ENCODE measurements around the gene C12orf57. TPM values are rescaled to one million over a fixed set of nuclear protein-coding genes. Genes with fewer than 3 reads are reported as not detected.

Gene C12orf57
- total and polyA plus RNA-seq, 2 donors from 2014 or later, result 175 to 336 TPM

- DNase-seq (no peak), FAIRE-seq (no peak)
- Histone ChIP-seq H3K36me3 (ENCODE audit: control insufficient read depth in 2 of 3, insufficient read depth in 3 of 3, low read length in 3 of 3) (peaks cover 7 to 42% (median 27%) of the 10 kb centered on the region in 3 donors), H3K4me1 (ENCODE audit: control insufficient read depth in 2 of 3, insufficient read depth in 2 of 3, low read depth in 1 of 3, low read length in 3 of 3) (peaks cover 4 to 32% (median 13%) of the 10 kb centered on the region in 3 donors), H3K9ac (ENCODE audit: low read length in 3 of 3) (peak overlapping the region in 1 of 3 donors; percentile 77), H3K9me3 (ENCODE audit: control insufficient read depth in 2 of 3, insufficient read depth in 1 of 3, low read length in 3 of 3) (no peaks in the 10 kb centered on the region), H3K27me3 (ENCODE audit: control insufficient read depth, insufficient read depth, low read length) (no peaks in the 10 kb centered on the region), H3K27ac (ENCODE audit: low read depth in 2 of 2, low read length in 2 of 2) (peak overlapping the region; percentile 58 to 82), H3K4me3 (ENCODE audit: low read length in 3 of 3) (peak overlapping the region in 1 of 3 donors; percentile 46)
- no peak for TF ChIP-seq CTCF (IDR thresholded peaks at IDR 0.05; ENCODE audit: borderline replicate concordance, extremely low read depth, insufficient read depth)
- intact Hi-C loops (cut with DNase I), result no loop called here
Observed at GRCh38 chr12:6964605-6965025, 20.8 kb downstream of the C12orf57 start.

- peak overlapping the region; percentile 58 to 82 for H3K27ac ChIP-seq (ENCODE audit: low read depth in 2 of 2, low read length in 2 of 2)
- H3K27me3 ChIP-seq (ENCODE audit: control insufficient read depth, insufficient read depth, low read length), result no peaks in the 10 kb centered on the region
- FAIRE-seq (no peak), DNase-seq (peak; percentile 88 to 94 (median 90))
- peaks cover 4 to 30% (median 13%) of the 10 kb centered on the region in 3 donors for H3K4me1 ChIP-seq (ENCODE audit: control insufficient read depth in 2 of 3, insufficient read depth in 2 of 3, low read depth in 1 of 3, low read length in 3 of 3)
- peak; percentile 94 for TF ChIP-seq CTCF (IDR thresholded peaks at IDR 0.05; ENCODE audit: borderline replicate concordance, extremely low read depth, insufficient read depth)
- H3K36me3 ChIP-seq (ENCODE audit: control insufficient read depth in 2 of 3, insufficient read depth in 3 of 3, low read length in 3 of 3), result peaks cover 7 to 42% (median 27%) of the 10 kb centered on the region in 3 donors
- peak overlapping the region in 1 of 3 donors; percentile 46 for H3K4me3 ChIP-seq (ENCODE audit: low read length in 3 of 3)
- H3K9ac ChIP-seq (ENCODE audit: low read length in 3 of 3), result peak overlapping the region in 1 of 3 donors; percentile 77
- intact Hi-C loops (cut with DNase I), result no loop called here
- no peaks in the 10 kb centered on the region for H3K9me3 ChIP-seq (ENCODE audit: control insufficient read depth in 2 of 3, insufficient read depth in 1 of 3, low read length in 3 of 3)
Observed at GRCh38 chr12:6965026-6965661, 21.3 kb downstream of the C12orf57 start.

- peaks cover 4 to 26% (median 13%) of the 10 kb centered on the region in 3 donors for H3K4me1 ChIP-seq (ENCODE audit: control insufficient read depth in 2 of 3, insufficient read depth in 2 of 3, low read depth in 1 of 3, low read length in 3 of 3)
- no peak overlapping the region for H3K4me3 ChIP-seq (ENCODE audit: low read length in 3 of 3)
- no peaks in the 10 kb centered on the region for H3K9me3 ChIP-seq (ENCODE audit: control insufficient read depth in 2 of 3, insufficient read depth in 1 of 3, low read length in 3 of 3)
- no peak for TF ChIP-seq CTCF (IDR thresholded peaks at IDR 0.05; ENCODE audit: borderline replicate concordance, extremely low read depth, insufficient read depth)
- FAIRE-seq (no peak), DNase-seq (no peak)
- intact Hi-C loops (cut with DNase I), result no loop called here
- peaks cover 7 to 42% (median 27%) of the 10 kb centered on the region in 3 donors for H3K36me3 ChIP-seq (ENCODE audit: control insufficient read depth in 2 of 3, insufficient read depth in 3 of 3, low read length in 3 of 3)
- H3K27me3 ChIP-seq (ENCODE audit: control insufficient read depth, insufficient read depth, low read length), result no peaks in the 10 kb centered on the region
- H3K27ac ChIP-seq (ENCODE audit: low read depth in 2 of 2, low read length in 2 of 2), result no peak overlapping the region
- H3K9ac ChIP-seq (ENCODE audit: low read length in 3 of 3), result no peak overlapping the region
Observed at GRCh38 chr12:6965714-6966113, 21.9 kb downstream of the C12orf57 start.
